Cerebellar cortex (tissue), 1 donor: ENCODE data around the gene KLK8.
"Not testable (repeated sequence)": the region's sequence is repeated elsewhere in the genome, so short reads cannot be mapped to it uniquely, and the experiment has no call there.

Experiments used
- DNase-seq: peaks from one replicate; pipeline ENCODE4 v3.0.0-alpha.2; 2015; ENCODE audit warnings: low spot score

KLK8 gene

DNA sequence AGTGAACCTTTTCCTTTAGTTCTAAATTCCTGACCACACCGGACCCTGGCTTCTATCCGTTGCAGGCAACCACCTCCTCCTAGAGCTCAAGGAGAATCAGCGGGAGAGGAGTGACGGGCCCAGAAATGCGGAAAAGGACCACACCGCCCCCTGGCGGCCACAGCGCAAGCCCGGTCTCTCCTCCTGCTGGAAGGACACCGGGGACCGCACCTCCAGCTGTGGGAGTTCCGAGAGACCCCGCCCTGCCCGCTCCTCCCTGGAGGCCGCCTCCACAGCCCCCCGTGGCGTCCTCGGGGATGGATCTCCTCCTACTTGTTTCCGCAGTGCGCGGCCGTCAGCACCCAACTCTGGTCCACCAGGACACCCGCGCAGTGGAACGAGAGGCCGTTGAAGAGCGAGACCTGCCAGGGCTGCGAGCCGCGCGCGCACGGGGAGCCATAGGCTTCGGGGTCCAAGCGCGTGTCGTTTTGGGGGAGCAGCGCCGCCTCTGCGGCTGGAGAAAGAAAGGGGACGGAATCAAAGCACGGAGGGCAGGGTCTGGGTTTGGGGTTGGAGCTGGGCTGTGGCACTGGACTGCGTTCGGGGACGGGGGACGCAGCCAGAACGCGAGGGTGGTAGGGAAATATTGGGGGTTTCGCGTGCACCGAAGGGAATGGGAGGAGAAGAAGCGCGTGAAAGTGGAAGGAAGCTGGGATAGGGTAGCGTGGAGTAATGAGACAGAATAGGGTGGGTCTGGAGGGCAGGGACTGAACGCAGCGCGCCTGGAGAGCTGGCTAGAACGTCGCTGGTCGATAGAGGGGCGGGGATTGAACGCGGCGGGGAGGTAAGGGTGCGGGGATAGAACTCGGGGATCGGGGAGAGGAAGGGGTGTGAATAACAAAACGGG lies 15.6 kb upstream of the KLK8 start:
- DNase-seq: peak; percentile 70

DNA sequence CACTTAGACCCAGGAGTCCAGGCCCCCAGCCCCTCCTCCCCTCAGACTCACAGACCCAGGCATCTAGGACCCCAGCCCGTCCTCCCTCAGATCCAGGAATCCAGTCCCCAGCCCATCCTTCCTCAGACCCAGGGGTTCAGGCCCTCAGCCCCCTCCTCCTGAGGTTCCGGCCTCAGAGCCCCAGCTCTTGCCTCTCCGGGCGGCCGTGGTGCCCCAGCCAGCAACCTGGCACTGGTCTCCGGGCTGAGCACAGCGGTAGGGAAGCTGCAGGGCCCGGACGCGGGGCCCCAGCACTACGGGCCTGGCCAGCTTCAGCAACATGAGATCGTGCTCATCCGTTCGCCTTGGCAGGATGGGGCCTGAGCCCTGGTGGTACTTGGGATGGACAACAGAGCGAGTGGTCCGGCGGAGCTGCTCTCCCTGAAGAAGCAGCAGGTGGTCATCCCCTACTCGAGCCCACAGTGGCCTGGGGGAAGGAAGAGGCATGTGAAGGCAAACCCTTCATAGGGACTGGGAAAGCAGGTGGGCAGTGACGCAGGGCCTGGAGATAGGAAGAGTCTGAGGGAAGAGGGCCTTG lies 14.4 kb upstream of the KLK8 start:
- DNase-seq: no peak

DNA sequence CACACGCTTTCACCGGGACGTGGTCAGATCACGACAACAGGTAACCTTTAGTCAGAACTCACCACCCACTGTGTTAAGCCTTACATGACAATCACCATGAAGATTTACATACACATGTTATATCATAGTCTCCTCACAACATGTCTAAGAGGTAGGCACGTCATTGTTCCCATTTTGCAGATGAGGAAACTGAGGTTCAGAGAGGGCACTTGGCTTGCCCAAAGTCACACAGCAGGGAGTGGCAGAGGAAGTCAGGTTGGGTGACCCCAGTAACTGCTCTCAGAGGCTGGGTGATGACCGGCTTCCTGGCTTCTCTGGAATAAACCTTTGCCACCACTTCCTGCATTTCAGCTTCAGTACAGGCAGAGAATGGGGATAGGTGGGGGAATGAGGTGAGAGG lies 12.8 kb upstream of the KLK8 start:
- no peak for DNase-seq

DNA sequence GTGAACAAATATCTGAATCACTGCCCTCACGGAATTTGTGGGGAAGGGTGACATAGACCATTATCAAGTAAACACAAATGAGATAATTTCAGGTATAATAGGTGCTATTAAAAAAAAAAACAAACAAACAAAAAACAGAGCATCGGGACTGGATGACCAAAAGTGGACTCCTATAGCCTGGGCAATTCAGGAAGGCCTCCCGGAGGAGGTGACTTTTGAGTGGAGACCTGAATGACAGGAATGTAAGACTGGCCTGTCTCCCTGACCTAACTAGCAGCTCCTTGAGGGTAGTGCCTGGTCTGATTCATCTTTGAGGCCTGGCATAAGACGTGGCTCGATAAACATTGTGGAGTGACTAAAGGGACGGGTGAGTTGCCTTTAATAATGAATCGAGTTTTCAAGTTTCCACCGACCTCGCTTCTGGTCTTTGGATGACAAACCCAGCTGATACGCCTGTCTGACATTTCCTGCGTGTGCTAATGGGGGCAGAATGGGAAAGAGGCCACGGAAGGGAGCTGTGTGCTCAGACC lies 11.3 kb upstream of the KLK8 start:
- no peak for DNase-seq

DNA sequence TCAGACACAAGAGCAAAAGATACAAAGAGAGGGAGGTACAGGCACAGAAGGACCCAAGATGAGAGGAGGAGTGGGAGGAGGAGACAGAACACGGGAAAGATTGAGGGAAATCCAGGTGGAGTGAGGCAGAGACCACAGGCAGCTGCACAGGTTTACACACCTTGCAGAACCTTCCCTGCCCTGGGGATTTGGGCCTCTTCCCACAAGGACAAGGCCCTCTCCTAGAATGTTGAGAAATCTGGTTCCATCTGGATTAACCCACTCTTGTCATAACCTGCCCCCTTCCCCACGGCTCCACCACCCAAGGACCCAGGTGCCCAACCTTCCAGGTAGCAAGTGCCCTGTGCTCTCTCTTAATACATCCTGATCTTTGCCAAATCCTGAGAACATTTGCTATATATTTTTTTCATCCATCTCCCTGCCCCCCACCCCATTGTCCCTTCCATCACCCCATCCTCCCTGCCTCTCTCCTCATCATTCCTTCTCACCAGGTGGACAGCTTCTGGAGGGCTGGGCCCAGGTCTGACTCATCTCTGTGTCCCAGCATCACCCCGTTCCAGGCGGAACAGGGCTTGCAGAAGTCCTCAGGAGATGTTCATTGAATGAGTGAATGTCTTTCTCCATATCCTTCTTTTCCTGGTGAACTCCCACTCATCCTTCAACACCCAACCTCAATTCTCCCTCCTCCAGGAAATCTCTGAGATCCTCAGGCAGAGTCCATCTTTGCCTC lies 8.8 kb upstream of the KLK8 start:
- no peak for DNase-seq

DNA sequence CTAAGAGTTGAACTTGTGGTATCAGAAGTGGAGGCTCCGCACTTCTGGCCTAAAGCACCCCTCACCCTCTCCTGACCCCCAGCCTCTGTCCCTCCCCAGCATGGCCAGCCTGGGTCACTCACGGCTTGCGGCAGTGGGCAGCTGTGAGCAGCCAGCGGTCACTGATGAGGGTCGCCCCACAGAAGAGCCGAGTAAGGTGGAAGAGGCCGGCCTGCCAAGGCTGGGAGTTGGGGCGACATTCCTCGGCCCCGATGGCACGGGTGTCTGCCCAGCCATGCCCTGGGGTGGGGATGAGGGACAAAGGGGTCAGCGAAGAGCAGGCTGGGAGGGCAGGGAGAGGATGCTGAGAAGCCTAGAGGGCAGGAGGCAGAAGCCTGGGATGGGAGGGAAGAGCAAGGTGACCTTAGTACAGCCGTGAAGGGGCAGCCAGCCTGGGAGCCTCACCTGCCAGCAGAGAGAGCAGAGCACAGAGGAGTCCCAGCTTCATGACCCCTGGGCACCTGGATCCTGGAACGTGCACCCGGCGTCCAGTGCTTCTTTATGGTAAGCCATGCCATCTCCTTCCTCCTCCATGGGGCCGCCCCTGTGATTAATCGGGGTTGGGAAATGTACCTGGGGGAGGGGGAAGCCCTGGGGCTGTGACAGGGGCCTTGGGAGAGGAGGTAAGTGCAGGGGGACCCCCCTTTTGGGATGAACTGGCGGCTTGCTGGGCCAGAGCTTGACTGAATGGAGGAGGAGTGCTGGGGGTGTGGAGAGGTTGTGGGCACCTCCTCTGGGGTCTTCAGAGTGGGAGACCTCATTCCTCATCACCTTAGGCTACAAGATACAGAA lies 7.9 kb upstream of the KLK8 start:
- DNase-seq: no peak

DNA sequence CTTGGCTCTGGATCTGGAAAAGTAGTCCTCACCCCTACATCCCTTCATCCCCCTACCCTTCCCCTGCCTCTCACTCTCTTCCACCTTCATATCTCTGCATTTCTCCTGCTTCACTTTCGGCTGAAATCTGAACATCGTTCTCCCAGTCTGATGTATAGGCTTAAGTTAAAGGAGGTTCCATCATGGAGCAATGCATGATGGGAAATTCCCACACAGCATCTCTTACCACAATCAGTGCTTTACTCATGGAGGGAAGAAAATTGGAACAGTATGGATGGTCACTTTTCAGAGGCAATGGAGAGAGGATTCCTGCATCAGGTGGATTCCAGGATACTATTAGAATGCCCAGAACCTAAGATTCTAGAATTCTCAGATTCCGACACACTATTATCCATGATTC lies 6.1 kb upstream of the KLK8 start:
- no peak for DNase-seq

DNA sequence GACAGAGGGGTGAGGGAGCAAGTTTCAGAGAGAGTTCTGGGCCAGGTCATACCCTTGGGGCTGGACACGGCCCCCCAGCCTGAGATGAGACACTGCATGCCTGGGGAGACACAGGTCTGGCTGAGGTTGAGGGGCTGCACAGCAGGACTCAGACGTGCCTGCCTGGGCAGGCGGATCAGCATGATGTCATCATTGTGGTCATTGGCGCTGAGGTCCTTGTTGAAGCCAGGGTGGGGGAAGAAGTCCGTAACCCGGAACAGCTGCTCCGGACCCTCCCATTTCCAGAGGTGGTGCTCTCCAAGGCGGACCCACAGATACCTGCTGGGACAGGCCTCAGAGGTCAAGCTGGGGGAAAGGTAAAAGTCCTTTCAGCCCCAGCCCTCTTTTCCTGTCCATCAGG lies 5.0 kb upstream of the KLK8 start:
- DNase-seq: no peak

DNA sequence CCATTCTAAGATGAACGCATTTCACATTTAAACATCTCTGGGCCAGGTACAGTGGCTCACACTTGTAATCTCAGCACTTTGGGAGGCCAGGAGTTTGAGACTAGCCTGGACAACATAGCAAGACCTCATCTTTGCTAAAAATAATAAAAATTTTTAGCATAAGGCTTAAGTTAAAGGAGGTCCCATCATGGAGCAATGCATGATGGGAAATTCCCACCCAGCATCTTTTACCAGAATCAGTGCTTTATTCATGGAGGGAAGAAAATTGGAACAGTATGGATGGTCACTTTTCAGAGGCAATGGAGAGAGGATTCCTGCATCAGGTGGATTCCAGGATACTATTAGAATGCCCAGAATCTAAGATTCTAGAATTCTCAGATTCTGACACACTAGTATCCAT lies 3.8 kb upstream of the KLK8 start:
- no peak for DNase-seq

DNA sequence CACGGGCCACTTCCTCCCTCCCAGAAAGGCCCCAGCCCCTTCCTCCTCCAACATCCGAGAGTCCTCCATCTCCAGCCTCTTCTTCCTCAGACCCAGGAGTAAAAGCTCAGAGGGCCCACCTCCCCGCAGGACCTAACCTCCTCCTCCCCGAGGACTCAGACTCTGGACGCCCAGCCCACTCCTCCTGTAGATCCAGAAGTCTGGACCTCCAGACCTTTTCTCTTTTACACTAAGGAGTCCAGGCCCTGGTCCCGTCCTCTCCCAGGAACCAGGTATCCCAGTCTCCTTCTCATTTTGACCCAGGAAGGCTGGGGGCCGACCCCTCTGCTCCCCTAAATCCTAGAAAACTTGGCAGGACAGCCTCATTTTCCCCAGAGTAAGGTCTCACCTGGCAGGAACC lies 1.9 kb upstream of the KLK8 start:
- no peak for DNase-seq

DNA sequence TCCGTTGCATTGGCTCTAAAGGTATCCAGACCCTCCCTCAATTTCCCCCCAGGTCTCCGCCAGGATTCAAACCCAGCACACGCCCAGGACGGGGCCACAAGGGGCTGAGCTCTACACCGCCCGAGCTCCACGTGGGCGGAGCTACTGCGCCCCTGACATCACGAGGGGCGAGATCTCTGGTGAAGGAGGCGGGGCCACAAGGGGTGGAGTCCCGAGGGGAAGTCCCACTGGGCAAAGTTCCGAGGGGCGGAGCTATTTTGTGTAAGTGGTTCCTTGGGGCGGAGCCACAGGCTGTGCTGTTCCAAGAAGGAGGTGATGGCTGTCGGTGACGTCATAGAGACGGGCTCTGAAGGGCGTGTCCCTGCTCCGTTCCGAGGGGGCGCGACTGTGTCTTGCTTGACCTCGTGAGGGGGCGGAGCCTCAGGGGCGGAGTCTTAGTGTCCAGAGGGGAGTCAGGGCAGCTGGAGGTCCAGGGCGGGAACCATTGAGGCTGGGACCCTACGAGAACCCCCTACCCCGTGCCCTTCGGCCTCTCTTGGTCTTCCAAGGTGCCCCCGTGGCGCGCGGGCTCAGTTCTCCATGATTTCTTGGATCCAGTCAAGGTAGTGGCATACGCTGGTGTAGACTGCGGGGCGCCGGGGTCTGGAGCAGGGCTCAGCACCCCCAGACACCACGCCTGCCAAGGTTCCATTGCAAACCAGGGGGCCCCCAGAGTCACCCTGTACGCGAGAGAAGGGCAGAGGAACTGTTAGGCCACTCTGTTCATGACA lies 1.3 kb upstream of the KLK8 start:
- no peak for DNase-seq

DNA sequence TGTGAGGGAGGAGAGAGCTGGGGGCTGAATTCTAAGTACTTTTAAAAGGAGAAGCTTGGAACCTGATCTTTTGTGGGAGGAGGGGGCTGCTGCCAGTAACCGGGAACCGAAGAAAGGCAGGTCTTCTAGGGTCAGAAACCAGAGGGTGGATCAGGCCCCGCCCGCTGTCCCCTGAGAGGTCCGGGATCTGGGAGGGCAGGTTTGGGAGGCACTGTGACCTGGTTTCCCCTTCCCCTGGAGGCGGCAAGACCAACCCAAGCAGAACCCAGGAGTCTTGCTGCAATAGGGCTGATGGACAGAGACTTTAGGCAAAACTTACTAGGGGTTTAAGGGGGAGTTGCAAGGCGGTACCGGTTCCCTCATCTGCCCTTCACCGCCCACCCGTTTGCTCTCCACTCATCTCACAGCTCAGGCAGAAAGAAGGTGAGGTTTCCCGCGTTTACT lies 707 bp upstream of the KLK8 start:
- DNase-seq: no peak

DNA sequence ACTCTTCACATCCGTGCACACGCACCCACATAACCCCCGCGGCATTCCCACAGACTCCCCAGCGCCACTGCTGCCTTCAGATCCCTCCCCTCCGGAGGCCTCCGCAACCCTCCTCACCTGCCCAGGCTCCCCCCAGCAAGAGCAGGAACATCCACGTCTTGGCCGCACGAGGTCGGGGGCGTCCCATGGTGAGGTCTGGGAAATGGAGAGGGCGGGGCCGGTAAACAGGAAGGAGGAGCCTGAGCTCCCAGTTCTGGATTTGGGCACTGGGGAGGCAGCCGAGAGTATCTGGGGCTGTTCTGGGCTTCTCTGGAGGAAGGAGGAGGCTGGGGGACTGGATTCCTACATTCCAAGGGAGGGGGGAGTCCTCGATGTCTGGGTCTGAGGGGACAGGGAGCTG lies 423 bp downstream of the KLK8 start:
- no peak for DNase-seq

DNA sequence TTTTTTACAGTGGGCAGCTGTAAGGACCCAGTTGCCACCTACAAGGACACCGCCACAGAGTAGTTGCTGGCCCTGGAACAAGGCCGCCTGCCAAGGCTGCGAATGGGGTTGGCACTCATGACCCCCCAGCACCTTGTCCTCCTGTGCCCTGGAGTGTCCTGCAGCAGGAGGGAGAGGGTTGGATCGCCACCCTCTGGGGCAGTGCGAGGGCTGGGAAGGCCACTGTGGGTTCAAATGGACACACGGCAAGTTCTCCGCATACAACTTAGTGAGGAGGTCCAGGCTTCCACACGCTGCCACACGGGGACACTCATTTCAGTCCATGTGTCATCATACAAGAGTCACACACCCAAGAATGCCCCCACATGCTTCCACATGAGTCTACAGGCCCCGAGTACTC lies 978 bp downstream of the KLK8 start:
- DNase-seq: no peak

DNA sequence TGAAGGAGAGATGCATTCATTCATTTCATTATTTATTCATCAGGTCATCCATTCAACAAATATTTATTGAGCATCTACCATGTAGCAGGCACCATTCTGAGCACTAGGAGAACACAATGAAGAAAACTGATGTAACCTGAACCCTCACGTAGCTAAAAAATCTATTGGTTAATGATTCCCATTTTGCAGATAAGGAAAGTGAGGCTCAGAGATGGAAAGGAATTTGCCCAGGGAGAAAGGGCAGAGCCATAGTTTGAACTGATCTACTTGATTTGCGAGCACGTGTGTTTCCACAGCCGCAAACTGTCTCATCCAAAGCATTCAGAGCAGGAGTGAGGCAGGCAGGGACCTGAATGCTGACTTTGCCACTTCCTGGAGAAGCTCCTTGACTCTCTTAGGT lies 2.7 kb downstream of the KLK8 start:
- no peak for DNase-seq

DNA sequence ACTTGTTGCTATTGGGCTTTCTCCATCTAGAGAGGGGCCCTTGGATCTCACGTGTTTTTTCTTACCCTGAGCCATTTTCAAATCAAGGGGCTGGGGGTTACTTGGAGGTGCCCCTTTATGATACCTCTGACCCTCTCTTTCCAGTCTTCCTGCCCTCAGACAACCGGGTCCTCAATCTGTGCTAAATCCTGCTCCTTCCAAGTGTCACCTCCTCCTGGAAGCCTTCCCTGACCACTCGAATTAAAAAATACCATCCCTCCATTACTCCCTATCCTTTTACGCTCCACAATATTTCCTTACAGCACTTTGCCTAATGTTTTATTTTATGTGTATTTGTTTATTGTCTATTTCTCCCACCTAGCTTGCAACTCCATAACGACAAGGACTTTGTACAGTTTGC lies 3.3 kb downstream of the KLK8 start:
- no peak for DNase-seq

DNA sequence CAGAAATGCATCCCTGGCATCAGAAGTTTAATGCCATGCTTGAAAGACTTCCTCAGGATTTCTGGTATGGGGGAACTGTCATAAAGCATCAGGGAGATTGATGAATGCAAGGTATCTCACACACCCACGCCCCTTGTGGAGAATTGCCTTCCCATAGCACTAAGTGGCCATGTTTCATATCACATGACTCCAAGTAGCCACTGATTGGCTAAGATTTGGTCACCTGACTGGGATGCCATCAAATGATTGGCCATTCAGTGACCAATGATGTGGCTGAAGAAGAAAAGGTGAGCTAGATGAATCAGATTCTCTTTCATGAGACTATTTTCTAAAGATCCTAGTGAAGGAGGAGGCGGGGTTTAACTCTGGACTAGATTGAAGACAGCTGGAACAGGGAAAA lies 7.3 kb downstream of the KLK8 start:
- no peak for DNase-seq

DNA sequence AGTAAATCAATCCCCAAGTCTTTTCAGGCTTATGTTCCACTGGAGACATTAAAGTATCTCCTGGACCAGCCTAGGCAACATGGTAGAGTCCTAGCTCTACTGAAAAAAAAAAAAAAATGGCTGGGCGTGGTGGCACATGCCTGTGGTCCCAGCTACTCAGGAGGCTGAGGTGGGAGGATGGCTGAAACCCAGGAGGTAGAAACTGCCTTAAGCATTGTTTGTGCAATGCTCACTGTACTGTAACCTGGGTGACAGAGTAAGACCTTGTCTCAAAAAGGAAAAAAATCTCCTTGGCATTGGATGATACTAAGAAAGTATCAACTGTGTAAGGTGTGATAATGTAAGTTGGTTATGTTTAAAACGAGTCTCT lies 8.8 kb downstream of the KLK8 start:
- DNase-seq: no peak

DNA sequence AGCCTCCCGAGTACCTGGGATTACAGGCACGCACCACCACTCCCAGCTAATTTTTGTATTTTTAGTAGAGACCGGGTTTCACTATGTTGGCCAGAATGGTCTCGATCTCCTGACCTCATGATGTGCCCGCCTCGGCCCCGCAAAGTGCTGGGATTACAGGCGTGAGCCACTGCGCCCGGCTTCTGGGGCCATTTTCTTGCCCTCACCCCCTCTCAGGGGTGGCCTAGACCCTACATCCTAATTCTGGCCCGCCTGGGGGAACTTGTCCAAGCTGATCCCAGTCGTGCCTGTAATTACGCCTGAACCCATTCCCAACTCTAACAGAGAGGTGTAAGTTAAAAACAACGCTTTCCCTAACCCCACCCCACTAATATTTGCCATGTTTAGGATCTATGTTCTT lies 17.0 kb downstream of the KLK8 start:
- not testable (repeated sequence) for DNase-seq

DNA sequence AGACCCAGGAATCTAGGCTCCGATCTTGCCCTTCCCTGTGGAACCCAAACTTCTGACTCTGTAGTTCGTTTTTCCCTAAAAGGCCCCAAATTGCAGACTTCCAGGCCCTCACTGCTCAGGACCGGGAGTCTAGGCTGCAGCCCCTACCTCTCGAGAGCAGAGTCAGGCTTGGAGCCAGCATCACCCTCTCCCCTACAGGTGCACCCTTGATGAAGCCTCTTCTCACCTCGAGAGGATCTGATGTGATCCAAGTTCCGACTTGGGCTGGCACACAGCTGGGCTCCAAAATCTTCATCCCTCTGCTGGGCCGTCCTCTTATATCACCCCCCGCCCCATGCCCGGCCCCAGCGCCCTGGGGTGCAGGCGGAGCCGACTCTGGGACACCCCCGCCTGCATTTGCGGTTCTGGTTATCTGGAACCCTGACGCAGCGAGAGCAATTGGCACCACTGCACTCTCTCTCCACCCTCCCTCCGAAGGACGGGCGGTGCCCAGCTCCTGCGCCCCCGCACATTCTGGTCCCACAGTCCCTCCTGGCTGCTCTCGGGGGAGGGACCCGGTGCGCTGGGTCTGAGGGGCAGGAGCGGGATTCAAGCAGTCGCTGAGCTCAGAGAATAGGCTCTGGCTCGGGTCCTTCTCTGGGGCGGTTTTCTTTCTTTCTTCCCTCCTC lies 17.6 kb downstream of the KLK8 start, which contains the start of gene KLK7:
TSS of gene KLK7 (minus strand) at position 293 of the 668 bp plus-strand sequence. CDS start 1,518 bp downstream, outside the sequence.
- DNase-seq: no peak

DNA sequence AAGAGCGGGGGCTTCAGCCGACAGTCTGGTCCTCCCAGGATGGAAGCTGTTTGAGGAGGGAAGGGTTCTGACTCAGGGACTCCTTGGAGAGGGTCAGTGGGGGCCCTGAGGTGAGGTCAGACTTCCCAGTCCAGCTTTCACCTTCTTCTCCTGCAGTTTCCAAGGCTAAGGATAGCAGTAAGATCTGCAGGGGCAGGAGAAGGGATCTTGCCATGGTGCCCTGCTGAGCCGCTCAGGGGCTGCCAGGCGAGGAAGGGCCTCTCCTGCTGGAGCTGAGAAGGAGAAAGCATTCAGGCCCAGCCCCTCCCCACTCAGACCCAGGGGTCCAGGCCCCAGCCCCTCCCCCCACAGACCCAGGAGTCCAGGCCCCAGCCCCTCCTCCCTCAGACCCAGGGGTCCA lies 19.2 kb downstream of the KLK8 start:
- no peak for DNase-seq
